GM12892 (cell line): ENCODE results near the gene ZSWIM6.
"Not testable (repeated sequence)": the region's sequence is repeated elsewhere in the genome, so short reads cannot be mapped to it uniquely, and the experiment has no call there.

Source experiments
- DNase-seq: peaks from one replicate; pipeline ENCODE4 v3.0.0; 2011; ENCODE audit not compliant: insufficient read length
- FAIRE-seq: peaks from 2 replicates; lab custom pipeline; 2011; peaks lifted over from hg19 to GRCh38; lab: Jason Lieb, UNC
- POLR2A ChIP-seq: IDR thresholded peaks from 2 replicates; pipeline ENCODE4 v1.6.1; 2011; ENCODE audit warnings: low read depth, low read length, control low read depth
- POLR2AphosphoS5 ChIP-seq: IDR thresholded peaks from 2 replicates; pipeline ENCODE4 v1.6.1; 2011; ENCODE audit warnings: low read depth, low read length, control low read depth
- TAF1 ChIP-seq: IDR thresholded peaks from 2 replicates; pipeline ENCODE4 v1.6.1; 2011; ENCODE audit warnings: low read depth, mild to moderate bottlenecking, control low read depth, low read length, borderline replicate concordance

The ZSWIM6 gene

DNA sequence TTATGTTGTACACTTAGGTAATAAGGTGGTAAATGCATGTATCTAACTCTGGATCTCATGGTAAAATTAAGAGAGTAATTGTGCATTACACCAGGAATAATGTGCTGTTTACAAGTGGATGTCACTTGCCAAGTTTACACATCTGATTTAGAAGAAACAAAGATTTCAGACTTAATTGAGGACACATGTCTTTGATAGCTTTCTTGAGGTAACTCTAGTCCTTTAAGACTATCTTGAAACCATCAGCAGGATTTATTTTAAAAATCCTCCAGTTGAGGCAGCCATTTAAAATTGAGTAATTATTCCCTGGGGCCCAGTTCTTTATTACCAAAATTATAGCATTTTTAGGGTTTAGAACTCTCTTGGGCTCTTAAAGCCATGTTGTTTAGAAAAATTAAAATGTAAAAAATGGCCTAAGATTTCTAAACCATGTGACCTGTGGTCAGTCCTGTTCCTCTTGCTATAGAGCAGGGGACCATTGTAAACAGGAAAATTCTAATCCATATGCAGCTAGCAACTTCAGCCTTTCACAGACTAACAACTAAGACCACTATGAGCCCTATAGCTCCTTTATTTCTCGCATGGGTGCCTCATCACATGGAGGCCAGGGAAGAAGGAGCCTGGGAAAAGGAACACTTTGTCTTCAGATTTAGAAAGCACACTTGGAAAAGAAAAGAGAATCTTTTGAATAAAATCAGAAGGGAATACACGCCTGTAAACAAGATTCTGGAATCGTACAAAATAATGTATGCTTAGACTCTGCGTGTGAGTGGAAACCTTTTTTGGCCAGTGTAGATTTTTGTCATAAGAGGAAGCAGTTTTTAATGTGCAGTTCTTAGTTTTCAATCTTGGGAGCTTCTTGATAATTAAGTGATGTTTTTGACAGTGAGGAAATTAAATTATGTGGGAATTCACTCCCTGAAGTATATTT is 71.2 kb downstream of the ZSWIM6 start:
- TF ChIP-seq TAF1, result no peak
- TF ChIP-seq POLR2A, result no peak
- no peak for TF ChIP-seq POLR2AphosphoS5
- no peak for DNase-seq
- no peak for FAIRE-seq

- no peak for TF ChIP-seq POLR2AphosphoS5
- no peak for TF ChIP-seq POLR2A
- TF ChIP-seq TAF1, result no peak
- no peak for FAIRE-seq
- DNase-seq, result no peak
Measured at GRCh38 chr5:61405511-61406295, 73.6 kb downstream of the ZSWIM6 start.

DNA sequence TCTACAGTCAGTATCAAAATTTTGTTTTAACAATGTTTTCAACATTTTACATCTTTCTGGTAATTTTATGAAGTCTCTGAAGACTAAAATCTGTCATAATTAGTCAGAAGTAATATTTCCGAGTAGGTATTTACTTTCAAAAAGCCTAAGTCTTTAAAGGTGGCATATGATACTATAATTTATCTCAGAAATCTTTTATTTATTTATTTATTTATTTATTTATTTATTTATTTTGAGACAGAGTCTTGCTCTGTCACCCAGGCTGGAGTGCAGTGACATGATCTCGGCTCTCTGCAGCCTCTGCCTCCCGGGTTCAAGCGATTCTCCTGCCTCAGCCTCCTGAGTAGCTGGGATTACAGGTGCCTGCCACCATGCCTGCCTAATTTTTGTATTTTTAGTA is 74.4 kb downstream of the ZSWIM6 start:
- not testable (repeated sequence) for FAIRE-seq, DNase-seq

GRCh38 chr5:61407706-61408270 is 75.7 kb downstream of the ZSWIM6 start:
- DNase-seq, result no peak
- FAIRE-seq, result no peak
- no peak for TF ChIP-seq POLR2AphosphoS5
- TF ChIP-seq TAF1, result no peak
- no peak for TF ChIP-seq POLR2A

DNA sequence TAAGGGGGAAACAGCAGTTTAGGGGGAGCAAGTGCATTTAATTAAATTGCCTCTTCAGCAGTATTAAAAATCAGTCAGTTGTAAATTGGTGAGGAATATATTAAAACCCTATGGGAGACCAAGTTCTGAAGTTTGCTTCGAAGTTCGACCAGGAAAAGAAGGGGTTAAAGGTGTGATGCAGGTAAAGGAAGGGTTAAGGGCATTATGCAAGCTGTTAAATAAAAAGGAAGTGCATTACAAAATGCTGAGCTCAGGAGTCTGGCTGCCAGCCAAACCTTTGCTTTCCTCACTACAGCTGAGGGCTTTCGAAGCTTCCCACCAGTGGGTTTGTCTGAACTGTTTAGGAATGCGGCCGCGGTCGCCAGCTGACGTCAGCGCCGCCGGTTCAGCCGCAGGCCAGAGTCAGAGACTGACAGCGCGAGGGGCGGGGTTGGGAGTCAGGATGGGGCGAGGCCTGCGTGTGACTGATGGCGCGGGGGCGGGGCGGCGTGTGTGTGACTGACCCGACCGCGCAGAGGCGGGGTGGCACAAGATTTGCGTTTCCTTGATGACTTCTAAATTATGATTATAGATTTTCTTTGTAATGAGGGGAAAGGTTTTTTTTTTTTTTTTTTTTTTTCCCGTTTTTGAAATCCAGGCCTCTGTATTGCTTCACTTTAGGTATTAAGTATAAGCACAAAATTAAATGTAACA is 76.6 kb downstream of the ZSWIM6 start:
- DNase-seq (peak; percentile 80), FAIRE-seq (peak; percentile 95)
- no peak for TF ChIP-seq POLR2AphosphoS5
- TF ChIP-seq POLR2A, result no peak
- TF ChIP-seq TAF1, result no peak

- DNase-seq (no peak), FAIRE-seq (peak; percentile 68)
- TF ChIP-seq POLR2A (no peak), TAF1 (no peak), POLR2AphosphoS5 (no peak)
Measured at GRCh38 chr5:61409568-61409967, 77.5 kb downstream of the ZSWIM6 start.

GRCh38 chr5:61410811-61411210 is 78.8 kb downstream of the ZSWIM6 start:
- TF ChIP-seq TAF1, result no peak
- no peak for TF ChIP-seq POLR2AphosphoS5
- no peak for TF ChIP-seq POLR2A
- FAIRE-seq (no peak), DNase-seq (no peak)

DNA sequence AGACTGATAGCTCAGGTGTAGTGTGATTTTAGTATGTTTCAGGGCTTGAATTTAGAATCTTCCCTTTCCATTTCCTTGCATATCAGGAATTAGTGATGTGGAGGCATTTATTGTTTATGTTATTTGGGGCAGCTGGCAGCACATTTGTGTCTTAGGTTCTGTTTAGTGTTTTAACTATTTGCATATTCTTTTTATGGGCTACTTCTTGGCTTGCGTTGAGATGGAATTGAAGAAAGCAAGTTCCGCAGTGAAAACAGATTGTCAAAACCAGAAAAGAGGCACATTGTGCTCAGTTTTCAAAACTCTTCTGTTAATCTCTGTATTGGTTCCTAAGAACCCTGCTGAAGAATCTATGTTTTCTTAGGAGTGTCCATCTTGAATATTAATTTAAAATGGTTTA is 80.3 kb downstream of the ZSWIM6 start:
- no peak for TF ChIP-seq POLR2AphosphoS5
- no peak for TF ChIP-seq POLR2A
- no peak for TF ChIP-seq TAF1
- FAIRE-seq (no peak), DNase-seq (no peak)

GRCh38 chr5:61413205-61413604 is 81.1 kb downstream of the ZSWIM6 start:
- not testable (repeated sequence) for FAIRE-seq

GRCh38 chr5:61414806-61415205 is 82.7 kb downstream of the ZSWIM6 start:
- TF ChIP-seq TAF1 (no peak), POLR2A (no peak), POLR2AphosphoS5 (no peak)
- no peak for FAIRE-seq
- no peak for DNase-seq

More at GRCh38 chr5:61413205-61413604, 81.1 kb downstream of the ZSWIM6 start:
- not testable (repeated sequence) for DNase-seq

DNA sequence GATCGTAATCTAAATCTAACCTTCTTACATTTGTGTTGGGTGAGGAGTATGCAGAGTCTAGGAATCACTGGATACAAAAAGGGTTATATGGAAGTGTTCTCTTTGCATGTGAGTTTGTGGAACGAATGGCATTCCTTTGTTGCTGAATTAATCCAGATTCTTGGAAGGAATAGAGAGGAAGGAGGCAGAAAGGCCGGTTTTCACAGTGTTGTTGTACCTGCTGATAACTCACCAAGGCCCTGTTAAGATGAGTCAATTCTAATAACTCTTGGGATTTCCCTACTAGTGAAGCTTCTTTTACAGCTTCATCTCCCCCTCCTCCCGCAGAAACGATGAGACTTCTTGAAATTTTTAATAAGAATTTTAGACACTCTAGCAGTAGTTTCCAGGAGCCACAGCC is 84.0 kb downstream of the ZSWIM6 start:
- FAIRE-seq (no peak), DNase-seq (no peak)
- TF ChIP-seq POLR2A (no peak), POLR2AphosphoS5 (no peak), TAF1 (no peak)
